GM18508 (cell line): ENCODE results near the gene SORBS1.

Experiments used
- ATAC-seq: cut with Tn5 transposase; IDR thresholded peaks from one replicate; pipeline ENCODE4 v1.9.1; 2021; ENCODE audit warnings: moderate number of reproducible peaks; ENCODE audit not compliant: insufficient read depth, unreplicated experiment

Gene SORBS1

DNA sequence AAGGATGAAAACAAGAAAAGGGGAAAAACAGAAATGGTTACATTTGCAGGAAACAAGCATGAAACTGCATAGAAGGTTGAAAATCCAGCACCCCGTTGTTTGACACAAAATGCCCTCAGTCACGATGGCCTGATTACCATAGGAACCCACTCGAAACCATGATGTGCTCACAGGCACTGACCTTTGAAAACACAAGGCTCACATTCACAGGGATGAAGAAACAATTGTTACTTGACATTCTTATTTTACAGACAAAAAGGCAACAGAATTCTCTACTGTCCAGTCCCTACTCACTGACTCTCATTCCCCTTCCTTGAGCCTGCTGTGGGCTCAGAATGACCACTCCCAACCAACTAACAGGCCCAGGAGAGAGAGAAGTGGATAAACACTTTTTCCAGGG, 138.9 kb downstream of the SORBS1 start:
- no peak for ATAC-seq

GRCh38 chr10:95421782-95422181, 139.4 kb downstream of the SORBS1 start:
- no peak for ATAC-seq

GRCh38 chr10:95419399-95419798, 141.8 kb downstream of the SORBS1 start:
- no peak for ATAC-seq

DNA sequence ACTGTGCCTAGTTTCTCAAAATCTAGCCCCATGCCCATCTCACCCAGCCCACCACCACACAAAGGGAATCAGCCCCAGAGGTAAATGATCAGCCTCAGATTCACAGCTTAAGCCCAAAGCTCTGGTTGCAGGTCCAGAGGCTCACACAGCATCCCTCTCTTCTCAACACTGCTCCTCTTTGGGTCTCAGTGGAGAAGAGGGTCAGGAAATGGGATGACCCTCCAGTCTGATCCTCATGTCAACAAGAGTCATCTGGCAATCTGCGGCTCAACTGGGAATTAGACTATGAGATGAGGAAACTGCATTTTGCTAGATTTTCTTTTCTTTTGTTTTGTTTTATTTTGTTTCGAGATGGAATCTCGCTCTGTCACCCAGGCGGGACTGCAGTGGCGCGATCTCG, 144.2 kb downstream of the SORBS1 start:
- no peak for ATAC-seq

DNA sequence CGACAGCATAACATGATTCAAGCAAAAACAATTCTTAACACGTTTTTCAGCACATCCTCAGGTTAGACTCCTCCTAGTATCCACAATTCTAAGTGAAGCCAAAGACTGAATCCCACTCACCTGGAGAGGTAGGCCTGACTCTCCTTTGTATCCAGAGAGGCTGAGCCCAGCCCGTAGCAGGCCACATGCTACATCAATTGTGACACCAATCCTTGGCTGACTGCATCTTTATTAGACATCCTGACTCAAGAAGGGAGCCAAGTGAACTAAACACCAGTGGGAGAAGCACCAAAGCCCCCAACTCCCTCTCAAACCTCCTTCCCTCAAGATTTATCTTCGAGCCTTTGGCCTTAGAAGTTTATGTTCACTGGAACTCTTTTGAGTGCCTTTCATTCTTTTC, 144.9 kb downstream of the SORBS1 start:
- ATAC-seq: no peak

DNA sequence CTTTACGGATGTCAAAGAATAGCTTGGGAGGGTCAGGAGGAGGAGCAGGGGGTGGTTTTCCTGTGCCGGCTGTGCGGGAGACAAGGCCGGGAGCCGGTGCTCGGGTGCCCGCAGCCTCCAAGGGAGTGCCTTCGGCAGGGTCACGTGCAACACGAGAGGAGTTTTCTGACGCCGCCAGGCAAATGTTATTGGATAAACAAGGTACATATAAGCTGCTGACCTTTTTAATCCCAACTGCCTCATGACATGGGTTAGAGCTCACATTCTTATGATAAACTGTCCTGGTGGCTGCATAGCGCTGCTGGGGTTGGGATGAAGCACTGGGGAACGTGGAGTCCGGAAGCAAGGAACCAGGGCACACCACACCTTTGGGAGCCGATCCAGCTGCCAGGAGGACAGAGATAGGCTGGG, 145.5 kb downstream of the SORBS1 start:
- ATAC-seq: no peak

DNA sequence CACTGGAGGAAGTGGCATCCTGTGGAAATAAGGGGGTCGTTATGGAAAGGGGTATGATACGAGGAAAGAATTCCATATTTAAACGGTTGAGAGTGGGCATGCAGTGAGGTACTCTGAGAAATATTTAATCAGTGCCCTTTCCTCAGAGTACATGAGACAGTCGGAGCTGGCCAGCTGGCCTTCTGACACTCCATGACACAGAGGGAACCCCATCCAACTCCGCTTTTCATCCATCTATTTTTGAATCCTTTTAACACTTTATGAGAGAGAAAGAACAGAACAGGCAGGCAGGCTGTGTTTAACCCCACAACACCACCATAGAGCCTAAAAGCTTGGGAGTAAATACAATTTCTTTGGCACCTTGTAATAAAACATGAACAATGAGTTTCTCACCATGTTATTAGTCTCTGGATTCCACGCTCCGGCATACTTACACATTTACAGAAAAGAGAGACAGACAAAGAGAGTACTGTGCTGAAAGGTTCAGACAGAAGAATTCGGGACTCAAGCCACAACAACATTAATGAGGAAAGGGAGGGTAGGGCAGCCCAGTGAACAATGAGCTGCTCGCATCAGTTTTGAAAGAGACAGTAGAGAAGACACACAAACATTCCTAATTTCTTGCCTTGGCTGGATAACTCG, 146.2 kb downstream of the SORBS1 start:
- ATAC-seq: no peak

DNA sequence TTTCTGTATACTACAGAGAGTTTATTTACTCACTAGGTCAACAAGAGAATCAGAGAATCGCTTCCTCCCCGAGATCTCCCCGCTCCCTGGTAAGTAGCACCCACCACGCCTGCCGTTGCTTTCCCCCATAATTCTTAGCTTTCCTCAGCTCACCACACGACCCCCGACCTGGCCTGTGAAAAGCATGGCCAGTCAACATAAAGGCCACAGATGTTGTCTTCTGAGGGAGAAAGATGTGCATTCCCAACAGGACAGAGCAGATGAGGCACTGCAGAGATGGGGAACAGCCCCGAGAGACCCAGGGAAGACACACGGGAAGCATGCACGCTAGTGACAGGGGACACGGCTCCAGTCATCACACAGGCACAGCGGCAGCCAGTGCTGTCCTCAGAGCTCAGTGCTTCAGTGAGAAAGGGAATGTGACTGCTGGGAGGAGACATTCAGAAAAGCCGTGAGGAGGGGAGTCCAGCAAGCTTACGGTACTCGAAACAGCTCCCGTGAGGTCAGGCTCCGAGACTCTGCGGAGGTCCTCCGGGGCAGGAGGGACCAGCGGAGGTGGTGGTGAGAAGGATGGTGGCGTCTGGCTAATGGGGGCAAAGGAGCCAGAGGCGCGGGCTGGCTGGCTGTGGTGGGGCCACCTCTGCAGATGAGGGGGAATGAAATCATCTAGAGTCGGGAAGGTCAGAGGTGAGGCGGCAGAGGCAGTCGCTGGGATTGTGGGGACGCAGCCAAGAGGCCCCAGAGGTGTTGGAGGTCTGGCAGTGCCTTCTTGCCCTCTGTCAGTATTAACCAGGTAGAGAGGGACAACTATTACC, 146.9 kb downstream of the SORBS1 start:
- no peak for ATAC-seq

DNA sequence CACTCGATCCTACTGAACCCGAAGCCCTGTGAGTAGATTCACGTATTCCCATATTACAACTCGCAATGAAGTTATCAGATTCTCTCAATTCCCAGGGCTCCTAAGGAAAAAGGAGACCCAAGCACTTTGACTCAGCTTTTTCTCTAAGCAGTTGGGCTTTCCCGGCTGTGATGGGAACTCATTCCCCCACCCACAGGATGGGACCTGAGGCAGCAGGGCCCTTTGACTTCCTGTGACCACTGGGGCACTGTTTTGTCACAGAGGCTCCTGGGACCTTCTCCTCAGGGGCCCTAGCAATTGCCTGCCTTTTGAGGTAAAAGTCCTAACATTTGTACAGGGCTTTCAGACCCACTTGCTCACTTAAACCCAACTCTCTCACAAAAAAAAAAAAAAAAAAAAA, 147.6 kb downstream of the SORBS1 start:
- ATAC-seq: no peak

GRCh38 chr10:95411635-95412034, 149.5 kb downstream of the SORBS1 start:
- no peak for ATAC-seq

- no peak for ATAC-seq
Observed at GRCh38 chr10:95408983-95409873, 151.9 kb downstream of the SORBS1 start.

DNA sequence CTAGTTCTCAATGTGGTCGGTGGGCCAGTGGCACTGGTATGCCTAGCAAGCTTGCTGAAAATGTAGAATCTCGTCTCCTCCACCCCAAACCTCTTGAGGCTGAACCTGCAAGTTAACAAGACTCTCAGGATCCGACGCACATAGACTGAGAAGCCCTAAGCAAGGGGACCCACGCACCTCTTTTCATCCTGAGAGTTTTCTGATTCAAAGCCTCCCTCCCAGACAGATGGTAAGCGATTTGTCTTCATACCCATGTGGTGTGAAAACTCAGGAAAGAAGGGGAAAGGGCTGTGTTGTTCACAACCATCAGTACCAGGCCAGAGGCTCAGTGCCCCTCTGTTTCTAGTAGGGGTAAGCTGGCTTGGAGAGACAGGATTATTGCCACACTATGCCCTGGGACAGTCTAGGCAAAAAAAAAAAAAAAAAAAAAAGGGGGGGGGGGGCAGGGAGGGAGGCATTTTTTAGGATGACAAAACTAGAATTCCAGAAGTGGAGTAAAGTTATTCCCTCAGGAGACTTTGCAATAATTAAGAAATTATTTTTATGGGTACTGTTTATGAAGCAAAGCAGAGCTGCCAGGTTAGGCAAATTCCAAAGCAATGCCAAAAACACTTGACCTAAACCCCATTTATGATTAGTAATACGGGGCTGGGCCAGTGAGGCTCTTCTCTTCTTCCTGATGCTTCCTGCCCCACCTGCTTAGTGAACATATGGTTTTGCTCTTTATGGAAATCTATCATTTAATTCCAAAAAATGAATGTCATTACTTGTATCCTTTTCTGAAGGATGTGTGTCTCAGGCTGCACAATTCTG, 152.8 kb downstream of the SORBS1 start:
- ATAC-seq: no peak

DNA sequence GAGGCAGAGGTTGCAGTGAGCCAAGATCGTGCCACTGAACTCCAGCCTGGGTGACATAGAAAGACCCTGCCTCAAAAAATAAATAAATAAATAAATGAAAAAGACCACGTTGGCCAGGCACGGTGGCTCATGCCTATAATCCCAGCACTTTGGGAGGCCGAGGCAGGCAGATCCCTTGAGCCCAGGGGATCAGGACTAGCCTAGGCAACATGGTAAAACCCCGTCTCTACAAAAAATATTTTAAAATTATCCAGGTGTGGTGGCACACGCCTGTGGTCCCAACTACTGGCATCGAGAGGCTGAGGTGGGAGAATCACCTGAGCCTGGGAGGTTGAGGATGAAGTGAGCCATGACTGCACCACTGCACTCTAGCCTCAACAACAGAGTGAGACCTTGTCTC, 153.6 kb downstream of the SORBS1 start:
- no peak for ATAC-seq

- no peak for ATAC-seq
Observed at GRCh38 chr10:95406651-95407280, 154.4 kb downstream of the SORBS1 start.

- no peak for ATAC-seq
Observed at GRCh38 chr10:95405655-95406054, 155.5 kb downstream of the SORBS1 start.

GRCh38 chr10:95404864-95405263, 156.3 kb downstream of the SORBS1 start:
- no peak for ATAC-seq

- ATAC-seq: no peak
Observed at GRCh38 chr10:95404462-95404858, 156.7 kb downstream of the SORBS1 start.

DNA sequence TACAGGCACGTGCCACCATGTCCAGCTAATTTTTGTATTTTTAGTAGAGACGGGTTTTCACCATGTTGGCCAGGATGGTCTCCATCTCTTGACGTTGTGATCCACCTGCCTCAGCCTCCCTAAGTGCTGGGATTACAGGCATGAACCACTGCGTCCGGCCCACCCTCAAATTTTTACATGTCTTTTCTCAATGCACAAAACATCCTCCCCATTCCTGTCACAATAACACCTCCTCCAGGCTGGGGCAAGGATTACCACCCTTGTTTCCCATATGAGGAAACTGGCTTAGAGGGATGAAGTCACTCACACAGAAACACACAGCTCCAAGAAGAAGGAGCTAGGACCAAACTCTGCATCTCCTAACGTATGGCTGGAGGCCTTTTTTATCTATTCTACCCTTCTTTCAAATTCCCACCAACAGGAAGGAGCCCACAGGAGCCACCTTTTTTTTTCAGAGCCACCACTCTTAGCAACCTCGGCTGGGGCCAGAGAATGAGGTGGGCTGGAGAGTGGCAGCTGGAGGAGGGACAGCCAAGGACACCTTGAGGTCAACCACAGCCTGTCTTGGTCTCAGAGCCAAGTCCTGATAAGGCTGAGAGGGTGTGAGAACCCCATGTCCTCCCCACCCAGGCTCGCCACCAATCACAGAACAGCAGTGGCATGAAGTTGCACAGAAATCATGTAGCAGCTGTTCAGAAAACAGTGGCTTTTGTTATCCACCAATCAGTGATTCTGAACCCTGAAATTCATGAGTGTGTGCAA, 157.3 kb downstream of the SORBS1 start:
- ATAC-seq: no peak
